ENCODE measurements around the gene ENPP3. TPM values are rescaled to one million over a fixed set of nuclear protein-coding genes. Genes with fewer than 3 reads are reported as not detected.

ENPP3 gene
- total and polyA plus RNA-seq, 2 donors (not counting 1 experiment from before 2014, with no cell fraction given): 0.18 to 0.25 TPM

DNA sequence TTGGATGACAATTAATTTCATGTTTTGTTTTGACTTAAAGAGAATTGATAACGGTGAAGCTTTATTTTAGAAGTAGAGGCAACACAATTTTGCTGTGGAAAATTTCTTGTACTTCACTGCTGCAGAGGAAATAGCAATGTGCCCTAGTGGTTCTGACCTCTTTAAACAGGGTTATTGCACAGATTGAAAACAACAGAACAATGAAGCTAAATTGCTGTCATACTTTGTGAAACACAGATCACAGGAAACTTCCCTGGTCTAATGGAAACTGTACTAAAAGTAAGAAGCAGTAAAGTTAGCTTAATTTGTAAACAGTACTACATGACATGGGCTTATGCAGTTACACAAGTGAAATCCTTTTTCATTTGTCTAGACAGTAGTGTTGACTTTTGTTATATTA is 32.8 kb downstream of the ENPP3 start:
- Histone ChIP-seq H3K4me1 (ENCODE audit: control insufficient read depth in 2 of 2, insufficient read depth in 2 of 2, low read length in 2 of 2) (no peaks in the 10 kb centered on the region), H2AFZ (ENCODE audit: insufficient read depth, low read depth, low read length, poor library complexity, severe bottlenecking) (peak overlapping the region; percentile 28), H3K27me3 (replicated peaks in 1 of 4; ENCODE audit: control extremely low read depth in 1 of 4, control insufficient read depth in 3 of 4, insufficient read depth in 4 of 4, low read length in 3 of 4) (no peaks in the 10 kb centered on the region), H3K9ac (ENCODE audit: low read length) (no peak overlapping the region), H3K4me2 (replicated peaks; ENCODE audit: low read depth, low read length, poor library complexity, severe bottlenecking) (peak overlapping the region; percentile 8), H3K4me3 (ENCODE audit: control extremely low read depth in 1 of 5, extremely low read depth in 1 of 5, insufficient read depth in 1 of 5, low read depth in 2 of 5, low read length in 4 of 5) (no peak overlapping the region), H3K79me2 (ENCODE audit: control insufficient read depth, insufficient read depth, low read length) (no peaks in the 10 kb centered on the region), H4K20me1 (ENCODE audit: control insufficient read depth, insufficient read depth, low read length, poor library complexity, severe bottlenecking) (no peaks in the 10 kb centered on the region), H3K9me3 (ENCODE audit: control extremely low read depth in 1 of 3, control insufficient read depth in 2 of 3, insufficient read depth in 1 of 3, low read length in 2 of 3) (no peaks in the 10 kb centered on the region), H3K27ac (ENCODE audit: low read length in 2 of 2) (no peak overlapping the region), H3K36me3 (replicated peaks in 1 of 2; ENCODE audit: control extremely low read depth in 1 of 2, control insufficient read depth in 1 of 2, extremely low read depth in 1 of 2, insufficient read depth in 2 of 2, low read length in 1 of 2) (no peaks in the 10 kb centered on the region)
- H3K27me3 Mint-ChIP-seq: no peaks in the 10 kb centered on the region
- DNase-seq: no peak
- no peak for ATAC-seq (ENCODE audit: low read depth)
- ChIA-PET POLR2A (no interaction called here), CTCF (interaction anchor here (1.6 kb wide), 1 partner anchor 24 kb away, joined by 4 read pairs; no protein-coding TSS in a partner anchor)
- WGBS (ENCODE audit: insufficient coverage): 71% methylated on average over 1 of the region's 1 CpG
- H3K4me3 Mint-ChIP-seq: no peak overlapping the region
- no peak for TF ChIP-seq EZH2 (IDR thresholded peaks at IDR 0.05; ENCODE audit: borderline replicate concordance, insufficient read depth, low read depth, low read length, poor library complexity, severe bottlenecking)
- TF ChIP-seq, protein P1, sequence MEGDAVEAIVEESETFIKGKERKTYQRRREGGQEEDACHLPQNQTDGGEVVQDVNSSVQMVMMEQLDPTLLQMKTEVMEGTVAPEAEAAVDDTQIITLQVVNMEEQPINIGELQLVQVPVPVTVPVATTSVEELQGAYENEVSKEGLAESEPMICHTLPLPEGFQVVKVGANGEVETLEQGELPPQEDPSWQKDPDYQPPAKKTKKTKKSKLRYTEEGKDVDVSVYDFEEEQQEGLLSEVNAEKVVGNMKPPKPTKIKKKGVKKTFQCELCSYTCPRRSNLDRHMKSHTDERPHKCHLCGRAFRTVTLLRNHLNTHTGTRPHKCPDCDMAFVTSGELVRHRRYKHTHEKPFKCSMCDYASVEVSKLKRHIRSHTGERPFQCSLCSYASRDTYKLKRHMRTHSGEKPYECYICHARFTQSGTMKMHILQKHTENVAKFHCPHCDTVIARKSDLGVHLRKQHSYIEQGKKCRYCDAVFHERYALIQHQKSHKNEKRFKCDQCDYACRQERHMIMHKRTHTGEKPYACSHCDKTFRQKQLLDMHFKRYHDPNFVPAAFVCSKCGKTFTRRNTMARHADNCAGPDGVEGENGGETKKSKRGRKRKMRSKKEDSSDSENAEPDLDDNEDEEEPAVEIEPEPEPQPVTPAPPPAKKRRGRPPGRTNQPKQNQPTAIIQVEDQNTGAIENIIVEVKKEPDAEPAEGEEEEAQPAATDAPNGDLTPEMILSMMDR (IDR thresholded peaks at IDR 0.05): no peak
- intact Hi-C loops (cut with micrococcal nuclease): no loop called here
- no peaks in the 10 kb centered on the region for H3K4me1 Mint-ChIP-seq
- no peaks in the 10 kb centered on the region for H3K9me3 Mint-ChIP-seq (ENCODE audit: insufficient read depth)
- H3K27ac Mint-ChIP-seq: no peak overlapping the region

DNA sequence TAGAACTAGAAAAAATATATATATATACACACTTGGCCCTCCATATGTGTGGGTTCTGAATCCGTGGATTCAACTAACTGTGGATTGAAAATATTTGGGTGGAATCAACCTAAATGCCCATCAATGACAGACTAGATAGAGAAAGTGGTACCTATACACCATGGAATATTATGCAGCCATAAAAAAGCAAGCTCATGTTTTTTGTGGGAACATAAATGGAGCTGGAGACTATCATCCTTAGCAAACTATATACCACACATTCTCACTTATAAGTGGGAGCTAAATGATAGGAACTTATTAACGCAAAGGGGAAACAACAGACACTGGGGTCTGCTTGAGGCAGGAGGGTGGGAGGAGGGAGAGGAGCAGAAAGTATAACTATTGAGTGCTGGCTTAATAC is 36.1 kb downstream of the ENPP3 start:
- Histone ChIP-seq H3K9me3 (ENCODE audit: control extremely low read depth in 1 of 3, control insufficient read depth in 2 of 3, insufficient read depth in 1 of 3, low read length in 2 of 3) (no peaks in the 10 kb centered on the region), H3K4me3 (ENCODE audit: control extremely low read depth in 1 of 5, extremely low read depth in 1 of 5, insufficient read depth in 1 of 5, low read depth in 2 of 5, low read length in 4 of 5) (no peak overlapping the region), H4K20me1 (ENCODE audit: control insufficient read depth, insufficient read depth, low read length, poor library complexity, severe bottlenecking) (no peaks in the 10 kb centered on the region), H3K27me3 (replicated peaks in 1 of 4; ENCODE audit: control extremely low read depth in 1 of 4, control insufficient read depth in 3 of 4, insufficient read depth in 4 of 4, low read length in 3 of 4) (no peaks in the 10 kb centered on the region), H3K27ac (ENCODE audit: low read length in 2 of 2) (no peak overlapping the region), H2AFZ (ENCODE audit: insufficient read depth, low read depth, low read length, poor library complexity, severe bottlenecking) (no peak overlapping the region), H3K36me3 (replicated peaks in 1 of 2; ENCODE audit: control extremely low read depth in 1 of 2, control insufficient read depth in 1 of 2, extremely low read depth in 1 of 2, insufficient read depth in 2 of 2, low read length in 1 of 2) (no peaks in the 10 kb centered on the region), H3K4me1 (ENCODE audit: control insufficient read depth in 2 of 2, insufficient read depth in 2 of 2, low read length in 2 of 2) (no peaks in the 10 kb centered on the region), H3K9ac (ENCODE audit: low read length) (no peak overlapping the region), H3K4me2 (replicated peaks; ENCODE audit: low read depth, low read length, poor library complexity, severe bottlenecking) (no peak overlapping the region), H3K79me2 (ENCODE audit: control insufficient read depth, insufficient read depth, low read length) (no peaks in the 10 kb centered on the region)
- no peak for DNase-seq
- TF ChIP-seq EZH2 (IDR thresholded peaks at IDR 0.05; ENCODE audit: borderline replicate concordance, insufficient read depth, low read depth, low read length, poor library complexity, severe bottlenecking): no peak
- TF ChIP-seq, protein P1 (IDR thresholded peaks at IDR 0.05): no peak
- ChIA-PET CTCF (interaction anchor here (1.0 kb wide), 2 partner anchors 21 to 45 kb away, joined by 3 read pairs; partner anchors contain the start of gene MED23), POLR2A (no interaction called here)
- H3K27me3 Mint-ChIP-seq: no peaks in the 10 kb centered on the region
- ATAC-seq (ENCODE audit: low read depth): no peak
- intact Hi-C loops (cut with micrococcal nuclease): no loop called here
- no peak overlapping the region for H3K4me3 Mint-ChIP-seq
- H3K27ac Mint-ChIP-seq: no peak overlapping the region
- WGBS (ENCODE audit: insufficient coverage): no CpG with 5 or more reads among the region's 2 CpGs
- no peaks in the 10 kb centered on the region for H3K4me1 Mint-ChIP-seq
- H3K9me3 Mint-ChIP-seq (ENCODE audit: insufficient read depth): no peaks in the 10 kb centered on the region
